Stomach (tissue), 19 donors: ENCODE measurements around the gene SUN5. TPM values are rescaled to one million over a fixed set of nuclear protein-coding genes. Genes with fewer than 3 reads are reported as not detected.
"Not testable (repeated sequence)": the region's sequence is repeated elsewhere in the genome, so short reads cannot be mapped to it uniquely, and the experiment has no call there.

ENCODE experiments used
- DNase-seq, 2 donors: peaks; one replicate each; pipeline versions ENCODE4 v3.0.0 to v3.0.0-alpha.2; 2013 to 2019
- H3K27ac ChIP-seq, 5 donors: fragments of 200-600 bp in 4 of 5; sonication (generic) in 4 of 5; one replicate each; pipeline ENCODE4 v1.5.1; 2013 to 2019; ENCODE audit warnings: mild to moderate bottlenecking in 1 of 5, moderate library complexity in 1 of 5
- H3K27me3 ChIP-seq, 3 donors: fragments of 200-600 bp; sonication (generic); one replicate each; pipeline ENCODE4 v1.5.1; 2017 to 2019; ENCODE audit warnings: mixed run types in 1 of 3
- H3K36me3 ChIP-seq, 4 donors: fragments of 200-600 bp; sonication (generic); 1 replicate in 3 of 4; 2 replicates in 1 of 4; pipeline ENCODE4 v1.5.1; 2016 to 2019
- H3K4me1 ChIP-seq, 4 donors: fragments of 200-600 bp; sonication (generic); one replicate each; pipeline ENCODE4 v1.5.1; 2016 to 2019
- H3K4me3 ChIP-seq, 4 donors: fragments of 200-600 bp; sonication (generic) in 3 of 4; one replicate each; pipeline ENCODE4 v1.5.1; 2016 to 2019; ENCODE audit warnings: mild to moderate bottlenecking in 1 of 4
- H3K9me3 ChIP-seq, 4 donors: fragments of 200-600 bp; sonication (generic); one replicate each; pipeline ENCODE4 v1.5.1; 2016 to 2019
- EP300 ChIP-seq: sonication (generic); formaldehyde crosslinking; IDR thresholded peaks from one replicate; pipeline ENCODE4 v1.6.1; 2017; ENCODE audit warnings: antibody characterized with exemption
- POLR2A ChIP-seq, 4 donors: fragments of 450-650 bp; IDR thresholded peaks; one replicate each; pipeline ENCODE4 v1.6.1; 2016; ENCODE audit warnings: antibody characterized with exemption in 4 of 4, control low read depth in 2 of 4, mild to moderate bottlenecking in 1 of 4, moderate library complexity in 1 of 4
- POLR2AphosphoS5 ChIP-seq, 3 donors: sonication (generic); formaldehyde crosslinking; IDR thresholded peaks; one replicate each; pipeline ENCODE4 v1.6.1; 2016; ENCODE audit warnings: antibody characterized with exemption in 3 of 3
- WGBS, 5 donors: extraction: QIAGEN DNeasy Blood & Tissue Kit in 3 of 5; methylation state at CpG; one replicate each; pipeline versions ENCODE4 v1.1.5 to v1.1.7; 2013 to 2018; 5-methylcytosine and 5-hydroxymethylcytosine counted together
- intact Hi-C: fragments of 100-400 bp; cut with DNase I; formaldehyde crosslinking; loops from one replicate; pipeline ENCODE4 v1.15.1; 2023; ENCODE audit warnings: low total_unique reads
- long read RNA-seq, 10 donors: transcript quantifications; one replicate each; lab custom pipeline, GENCODE V29; 2026
- polyA plus RNA-seq, 3 donors: library from polyadenylated mRNA; stranded (reverse); fragments of 200-250 nt; gene quantifications; one replicate each; pipeline ENCODE4 v1.2.3, GENCODE V29; 2013
- total RNA-seq, 5 donors: library from RNA; depleted of rRNA; stranded (reverse); fragments of >200 nt; gene quantifications; one replicate each; pipeline versions ENCODE4 v1.1.0 to v1.2.3, GENCODE V29; 2014 to 2016
- TF ChIP-seq, protein P1 (sequence below), 7 experiments: fragments of 450-650 bp in 4 of 7; fragments of 200-600 bp in 3 of 7; sonication (generic) in 3 of 7; IDR thresholded peaks; one replicate each; pipeline ENCODE4 v1.5.1; 2016 to 2019; ENCODE audit warnings: antibody characterized with exemption in 7 of 7, control low read depth in 2 of 7, mild to moderate bottlenecking in 1 of 7
- donor health status: healthy with polysubstance abuse.
- donor health status: Bipolar disorder and iron deficiency.
- donor health status: healthy.

The SUN5 gene, protein sequence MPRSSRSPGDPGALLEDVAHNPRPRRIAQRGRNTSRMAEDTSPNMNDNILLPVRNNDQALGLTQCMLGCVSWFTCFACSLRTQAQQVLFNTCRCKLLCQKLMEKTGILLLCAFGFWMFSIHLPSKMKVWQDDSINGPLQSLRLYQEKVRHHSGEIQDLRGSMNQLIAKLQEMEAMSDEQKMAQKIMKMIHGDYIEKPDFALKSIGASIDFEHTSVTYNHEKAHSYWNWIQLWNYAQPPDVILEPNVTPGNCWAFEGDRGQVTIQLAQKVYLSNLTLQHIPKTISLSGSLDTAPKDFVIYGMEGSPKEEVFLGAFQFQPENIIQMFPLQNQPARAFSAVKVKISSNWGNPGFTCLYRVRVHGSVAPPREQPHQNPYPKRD
- not detected for total RNA-seq
- polyA plus RNA-seq = not detected
- long read RNA-seq, donor 1 = 0 reads
- long read RNA-seq, donor 2 = 0 reads
- long read RNA-seq, donor 3 = 0 reads
- long read RNA-seq, donor 4 = 0 reads
- long read RNA-seq, donor 5 = 0 reads
- long read RNA-seq, donor 6 = 0 reads
- long read RNA-seq, donor 7 = 0 reads
- long read RNA-seq, donor 8 = 0 reads
- long read RNA-seq, donor 9 = 0 reads
- long read RNA-seq, donor 10 = 0 reads

DNA sequence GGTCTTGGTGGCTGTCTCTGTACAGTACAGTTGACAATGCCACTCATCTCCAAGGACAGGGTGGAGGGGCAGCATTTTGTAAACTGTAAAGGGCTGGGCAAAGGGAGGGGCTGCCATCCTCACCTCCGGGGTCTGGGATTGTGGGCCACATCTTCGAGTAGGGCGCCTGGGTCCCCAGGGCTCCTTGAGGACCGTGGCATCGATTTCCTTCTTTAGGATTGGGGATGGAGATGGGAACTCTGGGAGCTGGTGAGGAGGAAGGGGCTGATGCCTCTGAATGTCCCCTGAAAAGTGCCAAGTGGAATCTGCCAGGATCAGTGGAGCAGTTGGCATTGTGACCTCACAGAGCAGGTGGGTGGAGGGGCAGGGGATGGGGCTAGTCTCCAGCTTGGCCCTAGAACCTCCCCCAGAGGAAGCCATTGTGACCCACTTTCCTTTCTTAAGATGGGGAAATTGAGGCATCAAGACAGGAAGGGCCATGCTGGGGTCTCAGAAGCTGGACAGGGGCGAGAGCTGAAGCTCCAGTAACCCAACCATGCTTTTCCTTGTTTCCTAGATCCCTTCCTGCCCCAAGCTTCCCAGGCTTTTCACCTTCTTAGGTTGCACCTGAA lies at the start of gene SUN5:
Gene SUN5, minus strand, starts transcription at position 293 of the 611 bp plus-strand sequence. Its CDS starts 93 bp downstream, at position 200.
- no peak within 1 kb of the TSS for H3K27ac ChIP-seq
- WGBS, 5 donors = 70 to 82% (median 76%) methylated on average over 6 of the region's 6 CpGs
- no peaks in the 10 kb centered on the region for H3K36me3 ChIP-seq
- TF ChIP-seq POLR2AphosphoS5 (IDR thresholded peaks at IDR 0.05) (no peak), POLR2A (IDR thresholded peaks at IDR 0.05) (no peak), EP300 (no peak)
- TF ChIP-seq, protein P1, sequence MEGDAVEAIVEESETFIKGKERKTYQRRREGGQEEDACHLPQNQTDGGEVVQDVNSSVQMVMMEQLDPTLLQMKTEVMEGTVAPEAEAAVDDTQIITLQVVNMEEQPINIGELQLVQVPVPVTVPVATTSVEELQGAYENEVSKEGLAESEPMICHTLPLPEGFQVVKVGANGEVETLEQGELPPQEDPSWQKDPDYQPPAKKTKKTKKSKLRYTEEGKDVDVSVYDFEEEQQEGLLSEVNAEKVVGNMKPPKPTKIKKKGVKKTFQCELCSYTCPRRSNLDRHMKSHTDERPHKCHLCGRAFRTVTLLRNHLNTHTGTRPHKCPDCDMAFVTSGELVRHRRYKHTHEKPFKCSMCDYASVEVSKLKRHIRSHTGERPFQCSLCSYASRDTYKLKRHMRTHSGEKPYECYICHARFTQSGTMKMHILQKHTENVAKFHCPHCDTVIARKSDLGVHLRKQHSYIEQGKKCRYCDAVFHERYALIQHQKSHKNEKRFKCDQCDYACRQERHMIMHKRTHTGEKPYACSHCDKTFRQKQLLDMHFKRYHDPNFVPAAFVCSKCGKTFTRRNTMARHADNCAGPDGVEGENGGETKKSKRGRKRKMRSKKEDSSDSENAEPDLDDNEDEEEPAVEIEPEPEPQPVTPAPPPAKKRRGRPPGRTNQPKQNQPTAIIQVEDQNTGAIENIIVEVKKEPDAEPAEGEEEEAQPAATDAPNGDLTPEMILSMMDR (IDR thresholded peaks at IDR 0.05) = no peak
- no peak within 1 kb of the TSS for H3K4me3 ChIP-seq
- no peaks in the 10 kb centered on the region for H3K4me1 ChIP-seq
- intact Hi-C loops = no loop called here
- H3K27me3 ChIP-seq = no peaks in the 10 kb centered on the region
- DNase-seq = no peak
- peaks cover 0 to 7% (median 0%) of the 10 kb centered on the region in 4 donors for H3K9me3 ChIP-seq

DNA sequence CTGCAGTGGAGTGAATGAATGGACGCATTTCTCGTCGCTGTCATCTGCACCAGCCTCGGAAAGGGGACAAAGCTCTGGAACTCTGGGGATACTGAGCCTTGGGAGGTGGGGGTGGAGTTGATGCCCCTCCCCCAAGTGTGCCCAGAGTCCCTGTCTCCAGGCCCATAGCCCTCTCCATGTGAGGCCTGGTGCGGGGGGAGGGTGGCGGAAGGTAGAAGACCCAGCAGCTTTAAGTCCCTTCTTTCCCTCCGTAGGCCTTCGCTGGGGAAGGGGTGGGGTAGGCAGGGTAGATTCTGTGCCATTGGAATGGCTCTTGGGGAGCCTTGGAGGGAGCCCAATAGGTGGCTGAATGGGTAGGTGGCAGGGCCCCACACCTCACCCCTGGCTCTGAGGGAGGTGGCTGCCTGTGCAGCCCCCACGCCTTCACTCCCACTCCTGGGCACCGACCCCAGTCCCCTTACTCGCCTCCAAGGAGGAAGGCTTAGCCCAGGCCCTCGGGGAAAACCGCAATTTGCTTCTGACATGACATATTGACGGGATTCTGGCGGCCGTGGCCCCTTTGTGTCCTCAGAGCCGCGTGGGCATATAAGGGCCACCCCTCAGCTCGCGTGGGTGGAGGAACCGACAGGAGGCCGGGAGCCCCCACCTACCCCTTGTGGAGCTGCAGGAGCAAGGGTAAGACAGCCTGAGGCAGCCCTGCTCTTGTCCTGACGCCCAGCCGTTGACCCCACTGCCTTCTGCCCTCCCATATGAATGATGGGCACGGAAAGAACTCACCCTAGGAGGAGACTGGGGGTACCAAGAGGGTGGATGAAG lies 49.3 kb upstream of the SUN5 start, which contains the start of gene BPIFB3:
Gene BPIFB3, plus strand, starts transcription at position 613 of the 816 bp plus-strand sequence. CDS start 1,533 bp downstream, outside the sequence.
- intact Hi-C loops = no loop called here
- Histone ChIP-seq H3K4me3 (no peak within 1 kb of the TSS), H3K9me3 (no peaks in the 10 kb centered on the region), H3K4me1 (no peaks in the 10 kb centered on the region), H3K36me3 (no peaks in the 10 kb centered on the region), H3K27ac (no peak within 1 kb of the TSS), H3K27me3 (peaks cover 0 to 18% (median 0%) of the 10 kb centered on the region in 3 donors)
- TF ChIP-seq POLR2AphosphoS5 (IDR thresholded peaks at IDR 0.05) (no peak), POLR2A (IDR thresholded peaks at IDR 0.05) (no peak), EP300 (no peak)
- TF ChIP-seq, protein P1 (IDR thresholded peaks at IDR 0.05) = no peak
- WGBS, 5 donors = 72 to 84% (median 77%) methylated on average over 11 to 25 of the region's 25 CpGs
- no peak for DNase-seq

DNA sequence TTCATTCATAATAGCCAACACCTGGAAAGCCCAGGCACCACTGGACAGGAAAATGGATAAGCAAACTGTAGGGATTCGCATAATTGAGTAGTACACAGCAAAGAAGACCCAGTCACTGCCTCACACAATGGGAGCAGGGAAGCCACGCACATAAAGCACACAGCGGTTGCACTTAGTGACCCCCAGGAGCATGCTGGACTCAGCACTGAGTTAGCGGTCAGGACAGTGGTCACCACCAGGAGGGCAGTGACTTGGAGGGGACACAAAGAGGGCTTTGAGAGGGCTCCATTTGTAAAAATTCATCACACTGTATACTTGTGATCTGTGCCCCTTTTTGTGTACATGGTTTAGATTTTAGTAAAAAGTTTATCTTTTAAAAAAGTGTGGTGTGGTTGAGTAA lies 47.1 kb upstream of the SUN5 start:
- Histone ChIP-seq H3K9me3 (peaks cover 0 to 3% (median 3%) of the 10 kb centered on the region in 4 donors), H3K36me3 (no peaks in the 10 kb centered on the region), H3K27ac (no peak overlapping the region), H3K4me3 (no peak overlapping the region), H3K4me1 (no peaks in the 10 kb centered on the region), H3K27me3 (peaks cover 0 to 18% (median 0%) of the 10 kb centered on the region in 3 donors)
- intact Hi-C loops = no loop called here
- no peak for DNase-seq
- TF ChIP-seq, protein P1 (IDR thresholded peaks at IDR 0.05) = no peak
- TF ChIP-seq POLR2AphosphoS5 (IDR thresholded peaks at IDR 0.05) (no peak), POLR2A (IDR thresholded peaks at IDR 0.05) (no peak), EP300 (no peak)
- 49 to 79% (median 66%) methylated on average over 4 of the region's 4 CpGs for WGBS, 5 donors

- Histone ChIP-seq H3K36me3 (no peaks in the 10 kb centered on the region), H3K4me1 (no peaks in the 10 kb centered on the region), H3K4me3 (no peak overlapping the region), H3K9me3 (peaks cover 0 to 29% (median 20%) of the 10 kb centered on the region in 4 donors), H3K27me3 (no peaks in the 10 kb centered on the region), H3K27ac (no peak overlapping the region)
- intact Hi-C loops = no loop called here
- 65 to 83% (median 76%) methylated on average over 3 of the region's 3 CpGs for WGBS, 5 donors
- no peak for DNase-seq
- TF ChIP-seq, protein P1 (IDR thresholded peaks at IDR 0.05) = no peak
- TF ChIP-seq POLR2AphosphoS5 (IDR thresholded peaks at IDR 0.05) (no peak), POLR2A (IDR thresholded peaks at IDR 0.05) (no peak), EP300 (no peak)
Observed at GRCh38 chr20:33046412-33046811, 42.2 kb upstream of the SUN5 start.

DNA sequence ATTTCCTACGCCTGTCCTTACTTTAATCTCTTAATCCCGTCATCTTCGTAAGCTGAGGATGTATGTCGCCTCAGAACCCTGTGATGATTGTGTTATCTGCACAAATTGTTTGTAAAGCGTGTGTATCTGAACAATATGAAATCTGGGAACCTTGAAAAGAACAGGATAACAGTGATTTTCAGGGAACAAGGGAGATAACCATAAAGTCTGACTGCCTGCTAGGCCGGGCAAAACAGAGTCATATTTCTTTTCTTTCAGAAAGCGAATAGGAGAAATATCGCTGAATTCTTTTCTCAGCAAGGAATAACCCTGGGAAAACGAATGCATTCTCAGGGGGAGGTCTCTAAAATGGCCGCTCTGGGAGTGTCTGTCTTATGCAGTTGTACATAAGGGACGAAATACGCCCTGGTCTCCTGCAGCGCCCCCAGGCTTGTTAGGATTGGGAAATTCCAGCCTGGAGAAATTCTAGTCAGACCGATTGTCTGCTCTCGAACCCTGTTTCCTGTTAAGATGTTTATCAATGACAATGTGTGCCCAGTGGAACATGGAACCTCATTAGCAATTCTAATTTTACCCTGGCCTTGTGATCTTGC lies 41.0 kb upstream of the SUN5 start:
- H3K36me3 ChIP-seq, DNase-seq: not testable (repeated sequence)
- 76 to 87% (median 85%) methylated on average over 15 of the region's 15 CpGs for WGBS, 5 donors

More for the DNA sequence above, 41.0 kb upstream of the SUN5 start:
- H3K4me1 ChIP-seq, intact Hi-C loops, H3K4me3 ChIP-seq, H3K27me3 ChIP-seq, H3K27ac ChIP-seq: not testable (repeated sequence)
- H3K9me3 ChIP-seq = peaks cover 0 to 29% (median 20%) of the 10 kb centered on the region in 4 donors
